GM12801 (cell line): Measurements from ENCODE around the gene TIMM44.

Source experiments
- CTCF ChIP-seq: IDR thresholded peaks from one replicate; pipeline ENCODE4 v1.5.1; 2011; ENCODE audit warnings: control low read depth; ENCODE audit not compliant: insufficient read length; ENCODE audit errors: extremely low read depth

Gene TIMM44

GRCh38 chr19:7894612-7895309, 48.7 kb downstream of the TIMM44 start:
- TF ChIP-seq CTCF = no peak

- TF ChIP-seq CTCF = no peak
Measured at GRCh38 chr19:7888826-7889217, 54.6 kb downstream of the TIMM44 start.

GRCh38 chr19:7888145-7888825, 55.2 kb downstream of the TIMM44 start, which contains the start of gene LRRC8E:
Gene LRRC8E (plus strand): TSS chr19:7888510. CDS start chr19:7895604, 7,094 bp downstream.
- no peak for TF ChIP-seq CTCF

- no peak for TF ChIP-seq CTCF
Measured at GRCh38 chr19:7887408-7888144, 55.9 kb downstream of the TIMM44 start.

GRCh38 chr19:7885818-7886217, 57.6 kb downstream of the TIMM44 start:
- TF ChIP-seq CTCF = no peak

- TF ChIP-seq CTCF = no peak
Measured at GRCh38 chr19:7883796-7884570, 59.5 kb downstream of the TIMM44 start.

- no peak for TF ChIP-seq CTCF
Measured at GRCh38 chr19:7883105-7883504, 60.4 kb downstream of the TIMM44 start.
